PFSK-1 (cell line): ENCODE results near the gene DGKI.

ENCODE experiments used
- POLR2AphosphoS5 ChIP-seq: IDR thresholded peaks from 2 replicates; pipeline ENCODE4 v1.6.1; 2012; ENCODE audit warnings: low read depth, mild to moderate bottlenecking, control low read depth, low read length, moderate library complexity
- SIN3A ChIP-seq: IDR thresholded peaks from 2 replicates; pipeline ENCODE4 v1.6.1; 2012; ENCODE audit warnings: mild to moderate bottlenecking, low read length, moderate library complexity, borderline replicate concordance; ENCODE audit not compliant: insufficient read depth
- TAF1 ChIP-seq: IDR thresholded peaks from 2 replicates; pipeline ENCODE4 v1.6.1; 2012; ENCODE audit warnings: low read length, control low read depth, borderline replicate concordance; ENCODE audit not compliant: insufficient read depth
- TF ChIP-seq, protein P1 (sequence below), 2 experiments: IDR thresholded peaks; 2 replicates each; pipeline versions ENCODE4 v1.6.1 to v1.8.0; 2011 to 2012; ENCODE audit warnings: low read depth in 2 of 2, low read length in 2 of 2, control low read depth in 1 of 2, inconsistent platforms in 1 of 2, mild to moderate bottlenecking in 1 of 2, moderate library complexity in 1 of 2; ENCODE audit not compliant: insufficient read depth in 1 of 2

DNA sequence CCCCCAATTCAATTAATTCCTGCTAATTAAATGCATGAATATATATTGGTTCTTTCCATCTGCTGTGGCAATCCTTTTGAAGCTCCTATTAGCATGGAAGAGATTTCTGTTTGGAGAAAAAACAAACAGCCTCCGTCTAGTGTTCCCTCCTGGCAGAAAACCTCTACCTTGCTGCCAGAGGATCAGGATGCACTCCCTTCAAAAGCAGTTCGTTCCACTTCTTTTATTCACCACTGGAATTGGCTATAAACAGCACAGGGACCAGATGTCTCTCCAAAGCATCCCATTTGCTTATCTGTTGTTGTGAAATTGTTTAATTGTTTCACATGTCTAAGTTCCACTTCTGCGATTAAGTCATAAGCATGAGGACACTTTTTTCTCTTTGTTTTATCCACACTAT, 425.4 kb downstream of the DGKI start:
- TF ChIP-seq SIN3A, result no peak
- TF ChIP-seq TAF1, result no peak
- no peak for TF ChIP-seq POLR2AphosphoS5
- TF ChIP-seq, protein P1, sequence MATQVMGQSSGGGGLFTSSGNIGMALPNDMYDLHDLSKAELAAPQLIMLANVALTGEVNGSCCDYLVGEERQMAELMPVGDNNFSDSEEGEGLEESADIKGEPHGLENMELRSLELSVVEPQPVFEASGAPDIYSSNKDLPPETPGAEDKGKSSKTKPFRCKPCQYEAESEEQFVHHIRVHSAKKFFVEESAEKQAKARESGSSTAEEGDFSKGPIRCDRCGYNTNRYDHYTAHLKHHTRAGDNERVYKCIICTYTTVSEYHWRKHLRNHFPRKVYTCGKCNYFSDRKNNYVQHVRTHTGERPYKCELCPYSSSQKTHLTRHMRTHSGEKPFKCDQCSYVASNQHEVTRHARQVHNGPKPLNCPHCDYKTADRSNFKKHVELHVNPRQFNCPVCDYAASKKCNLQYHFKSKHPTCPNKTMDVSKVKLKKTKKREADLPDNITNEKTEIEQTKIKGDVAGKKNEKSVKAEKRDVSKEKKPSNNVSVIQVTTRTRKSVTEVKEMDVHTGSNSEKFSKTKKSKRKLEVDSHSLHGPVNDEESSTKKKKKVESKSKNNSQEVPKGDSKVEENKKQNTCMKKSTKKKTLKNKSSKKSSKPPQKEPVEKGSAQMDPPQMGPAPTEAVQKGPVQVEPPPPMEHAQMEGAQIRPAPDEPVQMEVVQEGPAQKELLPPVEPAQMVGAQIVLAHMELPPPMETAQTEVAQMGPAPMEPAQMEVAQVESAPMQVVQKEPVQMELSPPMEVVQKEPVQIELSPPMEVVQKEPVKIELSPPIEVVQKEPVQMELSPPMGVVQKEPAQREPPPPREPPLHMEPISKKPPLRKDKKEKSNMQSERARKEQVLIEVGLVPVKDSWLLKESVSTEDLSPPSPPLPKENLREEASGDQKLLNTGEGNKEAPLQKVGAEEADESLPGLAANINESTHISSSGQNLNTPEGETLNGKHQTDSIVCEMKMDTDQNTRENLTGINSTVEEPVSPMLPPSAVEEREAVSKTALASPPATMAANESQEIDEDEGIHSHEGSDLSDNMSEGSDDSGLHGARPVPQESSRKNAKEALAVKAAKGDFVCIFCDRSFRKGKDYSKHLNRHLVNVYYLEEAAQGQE (IDR thresholded peaks at IDR 0.05; ENCODE audit: insufficient read depth in 1 of 2, low read depth in 2 of 2, low read length in 2 of 2), result no peak
